SK-N-SH (cell line): ENCODE data around the gene PPP5C. TPM values are rescaled to one million over a fixed set of nuclear protein-coding genes. Genes with fewer than 3 reads are reported as not detected.

Experiments used
- CTCF ChIA-PET: fragments of 300-600, 350-600 bp; formaldehyde crosslinking; extraction: SDS; loops from one replicate; lab custom pipeline; 2021; lab: Yijun Ruan, JAX
- POLR2A ChIA-PET: fragments of 350-600 bp; sonication (Branson Sonifier 250); formaldehyde crosslinking; extraction: SDS; loops from one replicate; lab custom pipeline; 2020; ENCODE audit warnings: antibody characterized with exemption, inconsistent platforms; lab: Yijun Ruan, JAX
- DNase-seq: peaks from one replicate; pipeline ENCODE4 v3.0.0; 2012
- H2AFZ ChIP-seq: fragments of 200-600 bp; sonication (generic); 2 replicates; pipeline ENCODE4 v1.8.1; 2016; ENCODE audit warnings: antibody characterized with exemption, mild to moderate bottlenecking, low read depth
- H3F3A ChIP-seq: fragments of 200-600 bp; sonication (generic); replicated peaks from 2 replicates; pipeline ENCODE3; 2016; ENCODE audit warnings: antibody characterized with exemption, mild to moderate bottlenecking; ENCODE audit not compliant: insufficient read depth
- H3K27ac ChIP-seq, 2 experiments: fragments of 200-500 bp in 1 of 2; fragments of 200-600 bp in 1 of 2; sonication (Bioruptor generic) in 1 of 2; sonication (generic), shearing (Covaris generic) in 1 of 2; 2 replicates each; pipeline versions ENCODE4 v1.5.1 to v1.6.1; 2014 to 2016; ENCODE audit warnings: low read depth in 2 of 2, inconsistent platforms in 1 of 2, low read length in 1 of 2, mild to moderate bottlenecking in 1 of 2, mixed read lengths in 1 of 2
- H3K27me3 ChIP-seq: fragments of 200-600 bp; sonication (generic), shearing (Covaris generic); 2 replicates; pipeline ENCODE4 v1.6.1; 2016; ENCODE audit warnings: mixed run types; ENCODE audit not compliant: insufficient read depth
- H3K36me3 ChIP-seq, 2 experiments: fragments of 200-500 bp in 1 of 2; fragments of 200-600 bp in 1 of 2; sonication (Bioruptor generic) in 1 of 2; sonication (generic) in 1 of 2; replicated peaks in 1 of 2; 2 replicates each; pipeline versions ENCODE3 to v1.5.1; 2014 to 2016; ENCODE audit warnings: low read length in 1 of 2, mild to moderate bottlenecking in 1 of 2; ENCODE audit not compliant: insufficient read depth in 2 of 2, control insufficient read depth in 1 of 2
- H3K4me1 ChIP-seq, 2 experiments: fragments of 200-500 bp in 1 of 2; fragments of 200-600 bp in 1 of 2; sonication (Bioruptor generic) in 1 of 2; sonication (generic), shearing (Covaris generic) in 1 of 2; 2 replicates each; pipeline versions ENCODE4 v1.5.1 to v1.6.1; 2014 to 2016; ENCODE audit warnings: low read depth in 1 of 2, low read length in 1 of 2, mixed run types in 1 of 2; ENCODE audit not compliant: insufficient read depth in 2 of 2, control insufficient read depth in 1 of 2
- H3K4me2 ChIP-seq: fragments of 200-600 bp; sonication (generic), shearing (Covaris generic); 2 replicates; pipeline ENCODE4 v1.6.1; 2017; ENCODE audit warnings: mixed run types
- H3K4me3 ChIP-seq, 2 experiments: fragments of 200-500 bp in 1 of 2; fragments of 200-600 bp in 1 of 2; sonication (Bioruptor generic) in 1 of 2; sonication (generic), shearing (Covaris generic) in 1 of 2; 2 replicates each; pipeline versions ENCODE4 v1.5.1 to v1.8.1; 2014 to 2016; ENCODE audit warnings: low read depth in 2 of 2, inconsistent platforms in 1 of 2, low read length in 1 of 2, mild to moderate bottlenecking in 1 of 2, mixed read lengths in 1 of 2, moderate library complexity in 1 of 2
- H3K79me2 ChIP-seq: fragments of 200-600 bp; sonication (generic); 2 replicates; pipeline ENCODE4 v1.8.1; 2017; ENCODE audit warnings: mild to moderate bottlenecking; ENCODE audit not compliant: insufficient read depth
- H3K9ac ChIP-seq: fragments of 200-600 bp; sonication (generic); 2 replicates; pipeline ENCODE4 v1.6.1; 2017; ENCODE audit warnings: mixed run types
- H3K9me2 ChIP-seq: fragments of 200-600 bp; sonication (generic); 2 replicates; pipeline ENCODE4 v1.6.1; 2017; ENCODE audit warnings: mixed run types
- H3K9me3 ChIP-seq: fragments of 200-600 bp; sonication (generic); 2 replicates; pipeline ENCODE4 v1.6.1; 2017; ENCODE audit warnings: mixed run types, mild to moderate bottlenecking, moderate library complexity
- H4K20me1 ChIP-seq: fragments of 200-600 bp; sonication (generic); 2 replicates; pipeline ENCODE4 v1.6.1; 2017; ENCODE audit warnings: mild to moderate bottlenecking, mixed run types; ENCODE audit not compliant: insufficient read depth
- CHD2 ChIP-seq: fragments of 150-350 bp; IDR thresholded peaks from 2 replicates; pipeline ENCODE4 v1.6.1; 2018; ENCODE audit warnings: low read length; ENCODE audit not compliant: partially characterized antibody
- EP300 ChIP-seq, 2 experiments: IDR thresholded peaks; 2 replicates each; pipeline versions ENCODE4 v1.4.0 to v1.6.1; 2012; ENCODE audit warnings: borderline replicate concordance in 1 of 2, low read depth in 1 of 2, low read length in 1 of 2
- EZH2phosphoT487 ChIP-seq: fragments of 200-600 bp; sonication (generic); IDR thresholded peaks from 2 replicates; pipeline ENCODE4 v1.6.1; 2017; ENCODE audit warnings: low read depth, mixed run types, mild to moderate bottlenecking, antibody characterized with exemption, moderate library complexity, borderline replicate concordance
- FOXJ3 ChIP-seq: sonication (generic); formaldehyde crosslinking; IDR thresholded peaks from 2 replicates; pipeline ENCODE4 v1.5.1; 2020; ENCODE audit warnings: mild to moderate bottlenecking, missing genetic modification reagents
- FOXM1 ChIP-seq: IDR thresholded peaks from 2 replicates; pipeline ENCODE4 v1.4.0; 2012; ENCODE audit warnings: low read depth, mild to moderate bottlenecking
- GABPA ChIP-seq: IDR thresholded peaks from 2 replicates; pipeline ENCODE4 v1.4.0; 2012; ENCODE audit warnings: low read depth, mild to moderate bottlenecking
- MEF2A ChIP-seq: IDR thresholded peaks from 2 replicates; pipeline ENCODE4 v1.4.0; 2012; ENCODE audit warnings: low read depth, borderline replicate concordance
- MXI1 ChIP-seq: IDR thresholded peaks from 2 replicates; pipeline ENCODE4 v1.6.1; 2012; ENCODE audit warnings: mild to moderate bottlenecking, low read depth, low read length, improper control_type of control experiment
- NFIC ChIP-seq: IDR thresholded peaks from 2 replicates; pipeline ENCODE4 v1.4.0; 2012; ENCODE audit warnings: borderline replicate concordance
- NRF1 ChIP-seq: IDR thresholded peaks from 2 replicates; pipeline ENCODE4 v1.6.1; 2012; ENCODE audit warnings: low read depth, mild to moderate bottlenecking, low read length
- POLR2AphosphoS5 ChIP-seq: IDR thresholded peaks from 2 replicates; pipeline ENCODE4 v1.6.1; 2012; ENCODE audit warnings: low read depth, low read length
- RFX5 ChIP-seq: IDR thresholded peaks from 2 replicates; pipeline ENCODE4 v1.6.1; 2012; ENCODE audit warnings: mild to moderate bottlenecking, improper control_type of control experiment, low read length
- RXRA ChIP-seq: IDR thresholded peaks from 2 replicates; pipeline ENCODE4 v1.4.0; 2012; ENCODE audit warnings: low read depth, mild to moderate bottlenecking, borderline replicate concordance
- SIN3A ChIP-seq: IDR thresholded peaks from 2 replicates; pipeline ENCODE4 v1.6.1; 2012; ENCODE audit warnings: low read depth, mild to moderate bottlenecking, low read length, moderate library complexity, borderline replicate concordance
- SMC3 ChIP-seq: IDR thresholded peaks from 2 replicates; pipeline ENCODE4 v1.6.1; 2012; ENCODE audit warnings: low read depth, low read length, improper control_type of control experiment
- TAF1 ChIP-seq: IDR thresholded peaks from 2 replicates; pipeline ENCODE4 v1.6.1; 2012; ENCODE audit warnings: low read depth, mild to moderate bottlenecking, low read length, moderate library complexity, borderline replicate concordance
- TCF12 ChIP-seq: IDR thresholded peaks from 2 replicates; pipeline ENCODE4 v1.4.0; 2012
- TEAD4 ChIP-seq: IDR thresholded peaks from 2 replicates; pipeline ENCODE4 v1.4.0; 2012; ENCODE audit warnings: mild to moderate bottlenecking, borderline replicate concordance; ENCODE audit not compliant: insufficient read depth
- WGBS: methylation state at CpG from one replicate; pipeline ENCODE4 v1.1.6; 2017; ENCODE audit warnings: low lambda C conversion rate; 5-methylcytosine and 5-hydroxymethylcytosine counted together
- polyA plus RNA-seq, 3 experiments: library from polyadenylated mRNA; depleted of rRNA; stranded (reverse); fragments of >200 nt; gene quantifications; 2 replicates each; pipeline ENCODE4 v1.2.3, GENCODE V29; 2012
- TF ChIP-seq, protein P1 (sequence below): IDR thresholded peaks from 2 replicates; pipeline ENCODE4 v1.4.0; 2012; ENCODE audit warnings: low read depth, borderline replicate concordance
- TF ChIP-seq, protein P2 (sequence below): fragments of 150-350 bp; IDR thresholded peaks from 2 replicates; pipeline ENCODE4 v1.6.1; 2017; ENCODE audit warnings: antibody characterized with exemption, low read length, low read depth, borderline replicate concordance
- TF ChIP-seq, protein P3 (sequence below): IDR thresholded peaks from 2 replicates; pipeline ENCODE4; 2012
- TF ChIP-seq, protein P4 (sequence below): fragments of 150-350 bp; IDR thresholded peaks from 2 replicates; pipeline ENCODE4 v1.6.1; 2016; ENCODE audit warnings: mild to moderate bottlenecking, low read depth, low read length

Gene PPP5C
- polyA plus RNA-seq, 1 of the 3 experiments (the other 2 are of a cell fraction): 162 TPM

DNA sequence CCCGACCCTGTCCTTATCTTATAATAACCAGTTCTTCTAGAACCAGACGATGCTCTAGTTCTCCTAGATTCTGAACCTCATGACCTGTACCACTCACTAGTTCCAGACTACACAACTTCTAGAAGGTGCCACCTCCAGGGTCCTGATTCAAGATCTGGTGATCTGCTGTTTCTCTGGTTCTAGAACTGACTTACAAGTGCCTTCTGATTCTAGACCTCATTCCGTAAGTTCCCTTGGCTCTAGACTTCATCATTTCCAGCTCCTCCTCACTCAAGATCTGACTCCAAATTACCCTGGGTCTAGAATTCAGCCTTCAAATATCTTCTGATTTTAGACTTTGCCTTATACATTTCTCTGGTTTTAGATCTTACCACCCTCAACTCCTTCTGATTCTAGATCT lies 5.0 kb upstream of the PPP5C start:
- 96% methylated on average over 3 of the region's 3 CpGs for WGBS
- H3K9me3 ChIP-seq: no peaks in the 10 kb centered on the region
- no peaks in the 10 kb centered on the region; a peak in 1 of 4 replicates for H3K4me1 ChIP-seq
- H2AFZ ChIP-seq: no peak overlapping the region
- ChIA-PET POLR2A (no interaction called here), CTCF (interaction anchor here (1.0 kb wide), 1 partner anchor 61 kb away, joined by 3 read pairs; no protein-coding TSS in a partner anchor)
- H3K79me2 ChIP-seq: no peaks in the 10 kb centered on the region
- H3K27me3 ChIP-seq: peaks cover 4% of the 10 kb centered on the region; the same call in 1 of the 2 replicates
- DNase-seq: no peak
- no peaks in the 10 kb centered on the region for H3F3A ChIP-seq
- no peaks in the 10 kb centered on the region for H3K36me3 ChIP-seq
- no peak overlapping the region for H3K27ac ChIP-seq
- H3K9me2 ChIP-seq: no peaks in the 10 kb centered on the region
- H3K9ac ChIP-seq: no peak overlapping the region
- H3K4me2 ChIP-seq: no peak overlapping the region
- TF ChIP-seq, protein P1, sequence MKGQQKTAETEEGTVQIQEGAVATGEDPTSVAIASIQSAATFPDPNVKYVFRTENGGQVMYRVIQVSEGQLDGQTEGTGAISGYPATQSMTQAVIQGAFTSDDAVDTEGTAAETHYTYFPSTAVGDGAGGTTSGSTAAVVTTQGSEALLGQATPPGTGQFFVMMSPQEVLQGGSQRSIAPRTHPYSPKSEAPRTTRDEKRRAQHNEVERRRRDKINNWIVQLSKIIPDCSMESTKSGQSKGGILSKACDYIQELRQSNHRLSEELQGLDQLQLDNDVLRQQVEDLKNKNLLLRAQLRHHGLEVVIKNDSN: no peak
- TF ChIP-seq MXI1: no peak
- TF ChIP-seq TAF1: no peak
- TF ChIP-seq FOXJ3 (CRISPR knock-in tag): no peak
- no peak for TF ChIP-seq GABPA
- TF ChIP-seq, protein P2, sequence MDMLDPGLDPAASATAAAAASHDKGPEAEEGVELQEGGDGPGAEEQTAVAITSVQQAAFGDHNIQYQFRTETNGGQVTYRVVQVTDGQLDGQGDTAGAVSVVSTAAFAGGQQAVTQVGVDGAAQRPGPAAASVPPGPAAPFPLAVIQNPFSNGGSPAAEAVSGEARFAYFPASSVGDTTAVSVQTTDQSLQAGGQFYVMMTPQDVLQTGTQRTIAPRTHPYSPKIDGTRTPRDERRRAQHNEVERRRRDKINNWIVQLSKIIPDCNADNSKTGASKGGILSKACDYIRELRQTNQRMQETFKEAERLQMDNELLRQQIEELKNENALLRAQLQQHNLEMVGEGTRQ: no peak
- no peak for TF ChIP-seq EZH2phosphoT487
- no peak for TF ChIP-seq RFX5
- no peak for TF ChIP-seq FOXM1
- TF ChIP-seq, protein P3, sequence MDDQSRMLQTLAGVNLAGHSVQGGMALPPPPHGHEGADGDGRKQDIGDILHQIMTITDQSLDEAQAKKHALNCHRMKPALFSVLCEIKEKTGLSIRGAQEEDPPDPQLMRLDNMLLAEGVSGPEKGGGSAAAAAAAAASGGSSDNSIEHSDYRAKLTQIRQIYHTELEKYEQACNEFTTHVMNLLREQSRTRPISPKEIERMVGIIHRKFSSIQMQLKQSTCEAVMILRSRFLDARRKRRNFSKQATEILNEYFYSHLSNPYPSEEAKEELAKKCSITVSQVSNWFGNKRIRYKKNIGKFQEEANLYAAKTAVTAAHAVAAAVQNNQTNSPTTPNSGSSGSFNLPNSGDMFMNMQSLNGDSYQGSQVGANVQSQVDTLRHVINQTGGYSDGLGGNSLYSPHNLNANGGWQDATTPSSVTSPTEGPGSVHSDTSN: no peak
- no peak for TF ChIP-seq NRF1
- TF ChIP-seq TEAD4: no peak
- no peak for TF ChIP-seq MEF2A
- no peak for TF ChIP-seq NFIC
- H3K4me3 ChIP-seq: no peak overlapping the region
- H4K20me1 ChIP-seq: no peaks in the 10 kb centered on the region

DNA sequence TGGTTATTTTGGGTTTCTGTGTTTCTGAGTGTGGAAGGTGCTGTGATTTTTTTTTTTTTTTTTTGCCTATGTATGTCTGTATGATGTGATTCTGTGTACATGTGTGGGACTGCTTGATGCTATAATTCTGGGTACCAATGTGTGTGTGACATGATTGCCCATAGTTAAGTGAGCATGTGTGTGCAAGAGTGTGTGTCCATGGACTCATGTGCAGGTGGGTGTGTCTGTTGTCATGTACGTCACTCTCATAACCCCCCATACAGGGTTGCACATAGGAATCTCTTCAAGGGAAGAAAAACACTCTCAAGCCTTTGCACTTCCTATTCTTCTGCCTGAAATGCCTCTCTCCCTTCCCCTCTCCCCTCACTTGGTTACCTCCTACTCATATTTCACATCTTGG lies 2.5 kb upstream of the PPP5C start:
- no peak overlapping the region for H3K4me2 ChIP-seq
- H4K20me1 ChIP-seq: peaks cover 7% of the 10 kb centered on the region; the same call in 1 of the 2 replicates
- no peaks in the 10 kb centered on the region for H3K36me3 ChIP-seq
- peaks cover 4% of the 10 kb centered on the region; the same call in 1 of the 2 replicates for H3K27me3 ChIP-seq
- 90% methylated on average over 1 of the region's 1 CpG for WGBS
- no peaks in the 10 kb centered on the region for H3K9me2 ChIP-seq
- no peak overlapping the region for H2AFZ ChIP-seq
- H3K4me3 ChIP-seq: no peak overlapping the region
- peaks cover 4 to 13% of the 10 kb centered on the region in 2 experiments; a peak in 3 of 4 replicates for H3K4me1 ChIP-seq
- POLR2A ChIA-PET: no interaction called here
- no peak overlapping the region for H3K27ac ChIP-seq
- peaks cover 24% of the 10 kb centered on the region for H3K79me2 ChIP-seq
- no peaks in the 10 kb centered on the region for H3F3A ChIP-seq
- no peaks in the 10 kb centered on the region for H3K9me3 ChIP-seq
- CTCF ChIA-PET: no interaction called here
- TF ChIP-seq RXRA (no peak), POLR2AphosphoS5 (no peak), NFIC (no peak), MXI1 (no peak), MEF2A (no peak), TCF12 (no peak), FOXJ3 (CRISPR knock-in tag) (no peak), CHD2 (no peak), SMC3 (no peak), EP300 (IDR thresholded peaks at IDR 0.05; ENCODE audit: borderline replicate concordance in 1 of 2, low read depth in 1 of 2, low read length in 1 of 2) (no peak), RFX5 (no peak), FOXM1 (no peak), SIN3A (no peak)
- TF ChIP-seq, protein P1: no peak
- TF ChIP-seq, protein P4, sequence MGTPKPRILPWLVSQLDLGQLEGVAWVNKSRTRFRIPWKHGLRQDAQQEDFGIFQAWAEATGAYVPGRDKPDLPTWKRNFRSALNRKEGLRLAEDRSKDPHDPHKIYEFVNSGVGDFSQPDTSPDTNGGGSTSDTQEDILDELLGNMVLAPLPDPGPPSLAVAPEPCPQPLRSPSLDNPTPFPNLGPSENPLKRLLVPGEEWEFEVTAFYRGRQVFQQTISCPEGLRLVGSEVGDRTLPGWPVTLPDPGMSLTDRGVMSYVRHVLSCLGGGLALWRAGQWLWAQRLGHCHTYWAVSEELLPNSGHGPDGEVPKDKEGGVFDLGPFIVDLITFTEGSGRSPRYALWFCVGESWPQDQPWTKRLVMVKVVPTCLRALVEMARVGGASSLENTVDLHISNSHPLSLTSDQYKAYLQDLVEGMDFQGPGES: no peak
- DNase-seq: no peak
- no peak overlapping the region for H3K9ac ChIP-seq
